Fibroblast of lung (primary cell): ENCODE data around the gene TOPORS.

ENCODE experiments used
- EZH2 ChIP-seq: IDR thresholded peaks from 2 replicates; pipeline ENCODE4 v1.5.1; 2012; ENCODE audit warnings: low read length, control low read depth, mild to moderate bottlenecking; ENCODE audit errors: missing control alignments
- TF ChIP-seq, protein P1 (sequence below), 2 donors: IDR thresholded peaks in 1 of 2; conservative IDR thresholded peaks in 1 of 2; 1 replicate in 1 of 2; 2 replicates in 1 of 2; pipeline ENCODE4 v1.5.1; 2011 to 2012; ENCODE audit warnings: low read length in 2 of 2, control low read depth in 1 of 2, inconsistent platforms in 1 of 2, low read depth in 1 of 2, mild to moderate bottlenecking in 1 of 2

DNA sequence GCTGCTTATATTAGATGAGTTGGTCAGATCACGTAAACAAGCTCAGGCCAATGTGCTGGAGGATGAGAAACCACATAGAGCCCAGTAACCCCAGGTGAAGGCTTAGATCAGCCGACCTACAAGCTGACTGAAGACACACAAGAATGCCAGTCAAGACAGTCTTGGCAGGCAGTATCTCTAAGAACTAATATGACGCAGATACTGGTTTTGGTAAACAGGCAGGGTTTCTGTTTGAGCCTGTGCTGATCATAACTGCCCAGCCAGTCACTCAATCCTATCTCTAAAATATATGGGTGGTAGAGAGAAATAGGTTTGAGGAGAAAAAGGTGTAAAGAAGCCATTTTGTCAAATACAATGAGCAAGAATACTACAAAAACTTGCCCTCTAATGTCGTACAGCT is 18.6 kb downstream of the TOPORS start:
- TF ChIP-seq, protein P1, sequence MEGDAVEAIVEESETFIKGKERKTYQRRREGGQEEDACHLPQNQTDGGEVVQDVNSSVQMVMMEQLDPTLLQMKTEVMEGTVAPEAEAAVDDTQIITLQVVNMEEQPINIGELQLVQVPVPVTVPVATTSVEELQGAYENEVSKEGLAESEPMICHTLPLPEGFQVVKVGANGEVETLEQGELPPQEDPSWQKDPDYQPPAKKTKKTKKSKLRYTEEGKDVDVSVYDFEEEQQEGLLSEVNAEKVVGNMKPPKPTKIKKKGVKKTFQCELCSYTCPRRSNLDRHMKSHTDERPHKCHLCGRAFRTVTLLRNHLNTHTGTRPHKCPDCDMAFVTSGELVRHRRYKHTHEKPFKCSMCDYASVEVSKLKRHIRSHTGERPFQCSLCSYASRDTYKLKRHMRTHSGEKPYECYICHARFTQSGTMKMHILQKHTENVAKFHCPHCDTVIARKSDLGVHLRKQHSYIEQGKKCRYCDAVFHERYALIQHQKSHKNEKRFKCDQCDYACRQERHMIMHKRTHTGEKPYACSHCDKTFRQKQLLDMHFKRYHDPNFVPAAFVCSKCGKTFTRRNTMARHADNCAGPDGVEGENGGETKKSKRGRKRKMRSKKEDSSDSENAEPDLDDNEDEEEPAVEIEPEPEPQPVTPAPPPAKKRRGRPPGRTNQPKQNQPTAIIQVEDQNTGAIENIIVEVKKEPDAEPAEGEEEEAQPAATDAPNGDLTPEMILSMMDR (conservative IDR thresholded peaks at IDR 0.05 in 1 of 2, IDR thresholded peaks at IDR 0.05 in 1 of 2; ENCODE audit: low read depth in 1 of 2, low read length in 2 of 2) = no peak
- no peak for TF ChIP-seq EZH2
